ENCODE measurements around the gene ZMYM4.

The ZMYM4 gene

GRCh38 chr1:35223084-35223630, 45.4 kb upstream of the ZMYM4 start:
- H3K27me3 ChIP-seq (ENCODE audit: control insufficient read depth, low read length): no peaks in the 10 kb centered on the region
- TF ChIP-seq CTCF (IDR thresholded peaks at IDR 0.05; ENCODE audit: low read depth, low read length, poor library complexity, severe bottlenecking) (no peak), EZH2phosphoT487 (IDR thresholded peaks at IDR 0.05; ENCODE audit: borderline replicate concordance, low read length) (no peak)
- H3K4me3 ChIP-seq (ENCODE audit: low read length): no peak overlapping the region
- H3F3A ChIP-seq (ENCODE audit: control insufficient read depth, insufficient read depth): no peaks in the 10 kb centered on the region
- H3K4me2 ChIP-seq (ENCODE audit: low read length): no peak overlapping the region
- H3K27ac ChIP-seq (ENCODE audit: low read depth, low read length): no peak overlapping the region
- no peaks in the 10 kb centered on the region for H3K4me1 ChIP-seq (ENCODE audit: control insufficient read depth, low read length)
- H3K9me3 ChIP-seq (ENCODE audit: control insufficient read depth, insufficient read depth, low read length): no peaks in the 10 kb centered on the region
- no peaks in the 10 kb centered on the region for H3K79me2 ChIP-seq (ENCODE audit: control insufficient read depth, low read length)
- no peaks in the 10 kb centered on the region for H4K20me1 ChIP-seq (ENCODE audit: control insufficient read depth, insufficient read depth, low read depth, low read length)
- no peaks in the 10 kb centered on the region for H3K9me2 ChIP-seq (replicated peaks; ENCODE audit: control insufficient read depth, low read length)
- no peaks in the 10 kb centered on the region for H3K36me3 ChIP-seq (ENCODE audit: control insufficient read depth, low read length)

- no peaks in the 10 kb centered on the region for H3K36me3 ChIP-seq (ENCODE audit: control insufficient read depth, low read length)
Observed at GRCh38 chr1:35226546-35226945, 42.0 kb upstream of the ZMYM4 start.

GRCh38 chr1:35229587-35230360, 38.7 kb upstream of the ZMYM4 start:
- no peak overlapping the region for H3K4me2 ChIP-seq (ENCODE audit: low read length)
- H3K36me3 ChIP-seq (ENCODE audit: control insufficient read depth, low read length): no peaks in the 10 kb centered on the region
- H3K79me2 ChIP-seq (ENCODE audit: control insufficient read depth, low read length): no peaks in the 10 kb centered on the region
- H3F3A ChIP-seq (ENCODE audit: control insufficient read depth, insufficient read depth): no peaks in the 10 kb centered on the region
- H3K4me3 ChIP-seq (ENCODE audit: low read length): no peak overlapping the region
- no peaks in the 10 kb centered on the region for H4K20me1 ChIP-seq (ENCODE audit: control insufficient read depth, insufficient read depth, low read depth, low read length)
- H3K9me3 ChIP-seq (ENCODE audit: control insufficient read depth, insufficient read depth, low read length): peaks cover 4% of the 10 kb centered on the region; the same call in 1 of the 2 replicates
- TF ChIP-seq EZH2phosphoT487 (IDR thresholded peaks at IDR 0.05; ENCODE audit: borderline replicate concordance, low read length) (no peak), CTCF (IDR thresholded peaks at IDR 0.05; ENCODE audit: low read depth, low read length, poor library complexity, severe bottlenecking) (no peak)
- H3K9me2 ChIP-seq (replicated peaks; ENCODE audit: control insufficient read depth, low read length): no peaks in the 10 kb centered on the region
- no peaks in the 10 kb centered on the region for H3K27me3 ChIP-seq (ENCODE audit: control insufficient read depth, low read length)
- H3K4me1 ChIP-seq (ENCODE audit: control insufficient read depth, low read length): no peaks in the 10 kb centered on the region
- no peak overlapping the region for H3K27ac ChIP-seq (ENCODE audit: low read depth, low read length)

More at GRCh38 chr1:35226546-35226945, 42.0 kb upstream of the ZMYM4 start:
- Histone ChIP-seq H3K4me2 (ENCODE audit: low read length) (no peak overlapping the region), H3K4me1 (ENCODE audit: control insufficient read depth, low read length) (no peaks in the 10 kb centered on the region), H3K9me3 (ENCODE audit: control insufficient read depth, insufficient read depth, low read length) (peaks cover 4% of the 10 kb centered on the region; the same call in 1 of the 2 replicates), H3K79me2 (ENCODE audit: control insufficient read depth, low read length) (no peaks in the 10 kb centered on the region), H3K27ac (ENCODE audit: low read depth, low read length) (no peak overlapping the region), H3K4me3 (ENCODE audit: low read length) (no peak overlapping the region), H3F3A (ENCODE audit: control insufficient read depth, insufficient read depth) (no peaks in the 10 kb centered on the region), H3K9me2 (replicated peaks; ENCODE audit: control insufficient read depth, low read length) (no peaks in the 10 kb centered on the region), H3K27me3 (ENCODE audit: control insufficient read depth, low read length) (no peaks in the 10 kb centered on the region), H4K20me1 (ENCODE audit: control insufficient read depth, insufficient read depth, low read depth, low read length) (no peaks in the 10 kb centered on the region)
- no peak for TF ChIP-seq CTCF (IDR thresholded peaks at IDR 0.05; ENCODE audit: low read depth, low read length, poor library complexity, severe bottlenecking)
- TF ChIP-seq EZH2phosphoT487 (IDR thresholded peaks at IDR 0.05; ENCODE audit: borderline replicate concordance, low read length): no peak
